HTERT RPE-1 (cell line): Measurements from ENCODE around the gene STUM.
"Not testable (repeated sequence)": the region's sequence is repeated elsewhere in the genome, so short reads cannot be mapped to it uniquely, and the experiment has no call there.

Experiments
- in situ Hi-C: fragments of 300-500 bp; cut with MboI; formaldehyde crosslinking; loops from 4 replicates; pipeline ENCODE4 v1.14.3; 2020; ENCODE audit warnings: low sequenced_read_pairs

STUM gene

GRCh38 chr1:226548256-226549093 lies at the start of gene STUM:
Gene STUM, plus strand, starts transcription at chr1:226548764. Its CDS starts 141 bp downstream, at chr1:226548905.
- in situ Hi-C loops = no loop called here

DNA sequence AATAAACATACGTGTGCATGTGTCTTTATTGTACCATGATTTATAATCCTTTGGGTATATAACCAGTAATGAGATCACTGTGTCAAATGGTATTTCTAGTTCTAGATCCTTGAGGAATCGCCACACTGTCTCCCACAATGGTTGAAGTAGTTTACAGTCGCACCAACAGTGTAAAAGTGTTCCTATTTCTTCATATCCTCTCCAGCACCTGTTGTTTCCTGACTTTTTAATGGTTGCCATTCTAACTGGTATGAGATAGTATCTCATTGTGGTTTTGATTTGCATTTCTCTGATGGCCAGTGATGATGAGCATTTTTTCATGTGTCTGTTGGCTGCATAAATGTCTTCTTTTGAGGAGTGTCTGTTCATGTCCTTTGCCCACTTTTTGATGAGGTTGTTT lies 48.9 kb upstream of the STUM start:
- in situ Hi-C loops = not testable (repeated sequence)

DNA sequence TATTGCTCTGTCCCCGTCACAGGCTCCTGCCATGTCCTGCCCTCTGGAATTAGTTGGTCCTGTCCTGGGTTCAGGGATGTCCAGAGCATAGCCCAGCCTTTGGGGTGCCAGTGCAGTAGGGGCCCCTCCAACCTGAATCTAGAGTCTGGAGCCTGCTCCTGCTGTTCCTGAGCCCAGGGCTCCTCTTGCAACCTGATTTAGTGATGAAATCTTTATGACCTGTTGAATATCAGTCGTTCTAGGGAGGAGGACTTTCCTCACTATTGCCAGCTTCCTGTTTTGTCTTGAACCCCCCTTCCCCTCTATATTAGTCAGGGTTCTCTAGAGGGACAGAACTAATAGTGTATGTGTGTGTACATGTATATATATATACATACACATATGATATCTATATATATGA lies 42.5 kb upstream of the STUM start:
- in situ Hi-C loops = no loop called here

- in situ Hi-C loops = no loop called here
These were observed 41.6 kb upstream of the STUM start for GRCh38 chr1:226506921-226507320.

DNA sequence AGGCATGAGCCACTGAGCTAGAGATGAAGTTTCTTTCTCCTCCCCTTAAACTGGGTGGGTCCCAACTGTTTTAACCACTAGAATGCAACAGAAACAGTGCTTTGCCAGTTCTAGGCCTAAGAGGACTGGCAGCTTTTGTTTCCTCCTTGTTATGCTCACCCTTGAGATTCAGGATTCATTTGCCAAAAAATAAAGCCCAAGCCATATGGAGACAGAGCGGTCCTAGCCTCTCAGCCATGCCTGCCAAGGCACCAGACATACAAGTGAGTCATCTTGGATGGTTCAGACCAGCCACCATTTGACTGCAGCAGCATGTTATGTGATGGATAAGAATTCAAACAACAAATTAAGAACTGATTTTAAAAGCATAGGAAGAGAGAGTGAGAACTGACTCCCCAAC lies 38.1 kb upstream of the STUM start:
- in situ Hi-C loops = no loop called here

GRCh38 chr1:226511296-226511695 lies 37.3 kb upstream of the STUM start:
- in situ Hi-C loops = no loop called here

- in situ Hi-C loops = no loop called here
These were observed 36.4 kb upstream of the STUM start for GRCh38 chr1:226512076-226512728.

GRCh38 chr1:226518375-226518774 lies 30.2 kb upstream of the STUM start:
- in situ Hi-C loops = no loop called here

- in situ Hi-C loops = no loop called here
These were observed 29.4 kb upstream of the STUM start for GRCh38 chr1:226519135-226519534.

DNA sequence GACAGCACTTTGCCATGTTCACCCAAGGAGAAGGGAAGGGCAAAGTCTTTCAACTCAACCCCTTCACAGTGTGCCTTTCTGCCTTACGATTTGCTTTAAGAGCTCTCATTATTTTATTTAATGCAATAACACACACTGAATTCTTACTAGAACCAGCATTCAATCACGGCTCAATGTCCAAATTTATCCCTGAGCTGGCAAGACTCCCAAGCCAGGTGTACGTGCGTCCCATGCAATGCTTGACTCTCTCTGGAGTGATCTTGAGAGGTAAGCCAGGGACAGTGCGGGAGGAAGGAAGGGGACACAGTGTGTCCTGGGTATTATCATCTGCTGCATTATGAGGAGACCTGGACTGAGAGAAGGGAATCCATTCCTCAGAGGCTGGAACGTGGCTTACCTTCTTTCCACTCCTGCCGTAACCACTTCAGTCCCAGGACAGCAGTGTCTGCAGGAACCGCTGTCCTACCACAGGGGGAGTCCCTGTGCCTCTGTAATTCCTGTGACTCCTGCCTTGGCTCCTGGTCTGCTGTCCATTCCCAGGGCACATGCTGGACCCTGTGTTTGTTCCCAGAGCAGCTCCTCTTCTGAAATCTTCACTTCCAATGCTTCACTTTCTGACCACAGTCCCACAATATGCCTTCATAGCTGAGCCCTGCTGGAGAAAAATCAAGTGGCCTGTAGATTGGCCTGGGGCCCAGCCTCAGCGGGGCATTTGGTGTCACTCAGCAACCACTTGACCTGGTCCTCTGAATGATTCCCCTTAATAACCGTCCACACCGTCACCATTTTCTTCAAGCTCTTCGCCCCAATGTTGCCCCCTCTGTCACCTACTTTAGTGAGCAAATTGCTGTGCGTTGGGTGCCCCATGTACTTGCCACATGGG lies 28.6 kb upstream of the STUM start:
- in situ Hi-C loops = no loop called here

DNA sequence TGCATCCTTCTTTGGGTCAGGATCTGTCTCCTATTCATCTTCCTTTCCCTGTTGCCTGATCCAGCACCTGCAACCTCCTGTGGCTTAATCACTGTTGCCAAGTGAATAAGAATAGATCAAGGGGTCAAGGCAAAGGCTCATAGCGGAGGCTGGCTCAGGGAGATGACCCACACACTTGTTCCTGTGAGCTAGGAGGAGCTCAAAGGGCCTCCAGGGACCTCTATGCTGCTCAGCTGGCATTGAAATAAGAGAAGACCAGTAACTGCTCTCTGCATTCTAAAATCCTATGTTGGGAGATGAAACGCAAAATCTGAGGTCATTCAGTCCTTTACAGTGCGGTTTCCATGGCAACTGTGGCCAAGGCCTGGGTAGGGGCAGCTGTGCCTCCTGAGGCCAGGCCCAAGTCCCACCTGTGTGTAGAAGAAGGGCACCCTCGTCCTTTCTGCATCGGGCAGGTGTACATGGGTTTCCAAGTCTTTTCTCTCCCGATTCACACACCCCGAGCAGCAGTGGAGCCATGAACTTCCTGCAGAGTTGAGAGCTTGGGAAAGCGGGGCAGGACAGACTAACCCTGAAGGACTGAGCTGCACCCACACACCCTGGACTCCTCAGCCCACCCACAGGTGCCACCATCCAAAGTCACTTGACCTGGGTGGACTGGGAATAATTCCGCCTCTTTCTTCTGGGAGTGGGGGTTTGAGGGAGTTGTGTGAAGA lies 27.8 kb upstream of the STUM start:
- in situ Hi-C loops = no loop called here

DNA sequence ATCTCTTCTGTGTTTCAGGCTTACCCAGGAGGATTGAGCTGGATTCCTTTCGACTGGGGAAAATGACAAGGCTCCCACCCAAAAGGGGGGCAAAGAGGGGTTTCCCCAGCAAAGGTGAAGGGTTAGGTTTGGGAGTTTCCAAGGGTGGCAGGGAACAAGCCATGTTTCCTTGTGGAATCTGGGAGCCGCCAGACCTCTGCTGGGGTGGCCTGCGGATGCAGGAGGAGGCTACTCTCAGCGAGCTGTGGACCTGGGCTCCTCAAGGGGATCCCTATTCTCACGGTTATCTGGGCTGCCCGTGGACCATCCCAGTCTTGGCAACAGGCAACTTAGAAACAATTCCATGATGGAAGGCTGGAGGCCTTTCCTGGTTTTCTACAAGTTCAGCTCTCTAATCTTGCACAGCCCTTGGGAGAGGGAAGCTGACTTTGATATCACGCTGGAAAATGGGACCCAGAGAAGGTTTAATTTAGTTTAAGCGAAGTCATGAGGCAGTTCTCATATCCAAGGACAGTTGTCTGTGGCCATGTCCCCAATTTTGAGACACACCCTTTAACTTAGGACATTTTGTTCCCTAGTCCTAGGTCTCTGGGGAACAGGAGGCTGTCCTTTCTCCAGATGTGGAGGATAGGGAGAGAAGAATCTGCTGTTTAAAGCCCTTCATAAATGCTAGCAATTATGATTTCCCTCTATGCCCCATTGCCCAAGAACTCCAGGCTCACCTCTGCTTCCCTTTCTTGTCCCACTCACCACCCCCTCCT lies 24.7 kb upstream of the STUM start:
- in situ Hi-C loops = no loop called here

DNA sequence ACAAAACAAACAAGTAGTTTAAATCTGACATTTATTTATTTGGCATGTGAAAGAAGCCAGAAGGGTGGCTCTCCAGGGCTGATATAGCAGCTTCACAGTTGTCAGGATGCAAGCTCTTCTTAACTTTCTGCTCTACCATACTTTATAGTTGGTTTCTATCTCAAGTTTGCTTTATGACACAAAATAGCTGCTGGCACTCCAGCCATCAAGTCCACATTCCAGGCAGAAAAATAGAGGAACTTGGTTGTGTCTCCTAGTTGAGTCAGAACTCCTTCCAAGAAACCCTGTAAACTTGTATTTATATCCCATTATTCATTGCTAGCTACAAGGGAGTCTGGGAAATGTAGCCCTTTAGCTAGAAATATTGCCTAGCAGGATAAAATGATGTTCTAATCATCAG lies 24.0 kb upstream of the STUM start:
- in situ Hi-C loops = no loop called here

DNA sequence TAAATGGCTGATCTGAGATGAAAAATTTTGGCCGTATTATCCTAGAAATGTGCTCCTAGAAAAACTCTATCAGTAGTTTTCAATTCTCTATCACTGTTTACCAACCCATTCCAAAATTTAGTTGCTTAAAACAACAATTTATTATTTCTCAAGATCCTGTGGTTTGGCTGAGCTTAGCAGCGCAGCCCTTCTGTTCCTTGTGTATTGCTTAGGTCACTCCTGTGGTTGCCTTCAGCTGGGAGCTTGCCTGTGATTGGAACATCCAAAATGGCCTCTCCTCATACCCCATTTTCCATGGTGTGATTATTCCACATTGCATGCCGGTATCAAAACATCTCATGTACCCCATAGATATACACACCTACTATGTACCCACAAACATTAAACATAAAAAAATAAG lies 22.8 kb upstream of the STUM start:
- in situ Hi-C loops = no loop called here

- in situ Hi-C loops = no loop called here
These were observed 21.6 kb upstream of the STUM start for GRCh38 chr1:226526801-226527595.

DNA sequence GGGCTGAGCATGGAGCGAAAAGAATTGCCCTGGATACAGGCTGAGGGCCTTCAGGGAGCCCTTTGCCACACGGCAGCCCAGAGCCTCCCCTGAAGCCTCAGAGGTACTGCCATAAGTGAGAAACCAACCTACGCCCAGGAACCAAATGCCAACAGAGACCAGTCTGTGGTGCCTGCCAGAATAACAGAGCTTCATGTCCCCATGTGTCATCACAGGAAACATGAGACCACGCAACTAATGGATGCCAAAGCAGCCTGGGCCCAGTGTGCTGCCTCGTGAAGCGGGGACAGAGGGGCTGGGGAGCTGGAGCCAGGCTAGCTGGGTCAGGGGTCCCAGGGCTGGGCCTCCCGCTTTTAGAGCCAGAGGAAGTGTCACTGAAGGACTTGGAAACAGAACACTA lies 18.7 kb upstream of the STUM start:
- in situ Hi-C loops = no loop called here

- in situ Hi-C loops = no loop called here
These were observed 18.0 kb upstream of the STUM start for GRCh38 chr1:226530591-226530990.

- in situ Hi-C loops = no loop called here
These were observed 17.0 kb upstream of the STUM start for GRCh38 chr1:226531360-226532093.

DNA sequence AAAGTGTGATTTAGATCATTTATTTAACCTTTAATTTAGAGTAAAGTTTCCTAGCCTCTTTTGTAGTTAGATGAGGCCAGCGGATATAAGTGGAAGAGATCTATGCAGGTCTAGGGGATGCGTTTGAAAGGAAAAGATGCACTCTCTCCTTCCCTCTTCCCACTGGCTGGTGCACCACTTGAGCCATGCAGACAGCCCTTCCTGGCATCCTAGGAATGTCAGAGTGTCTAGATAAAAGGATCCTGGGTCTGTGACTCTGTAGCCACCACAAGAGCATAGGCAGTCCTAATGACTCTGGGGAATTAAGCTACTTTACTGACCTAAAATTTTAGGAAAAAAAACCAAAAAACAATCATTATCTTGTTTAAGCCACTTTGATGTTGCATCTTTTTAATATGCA lies 16.0 kb upstream of the STUM start:
- in situ Hi-C loops = no loop called here
